HL-60 (cell line): ENCODE data around the gene AMMECR1.

ENCODE experiments used
- DNase-seq, 2 experiments: peaks; one replicate each; pipeline ENCODE4 v3.0.0-alpha.2; 2010 to 2020; ENCODE audit warnings: low read depth in 1 of 2, low spot score in 1 of 2
- H3K27ac ChIP-seq: fragments of 250-450 bp; sonication (Bioruptor Pico); replicated peaks from 2 replicates; pipeline ENCODE4 v1.5.1; 2020; ENCODE audit warnings: mild to moderate bottlenecking, moderate library complexity
- H3K27me3 ChIP-seq: fragments of 250-450 bp; sonication (Bioruptor Pico); 2 replicates; pipeline ENCODE4 v1.5.1; 2021; ENCODE audit warnings: mild to moderate bottlenecking, moderate library complexity; ENCODE audit not compliant: insufficient read depth, poor library complexity, severe bottlenecking
- H3K4me3 ChIP-seq: replicated peaks from 2 replicates; pipeline ENCODE4 v1.5.1; 2011; ENCODE audit warnings: mild to moderate bottlenecking, control low read depth, low read length; ENCODE audit not compliant: insufficient read depth
- GABPA ChIP-seq: IDR thresholded peaks from 2 replicates; pipeline ENCODE4 v1.6.1; 2012; ENCODE audit warnings: low read depth
- POLR2AphosphoS5 ChIP-seq: IDR thresholded peaks from 2 replicates; pipeline ENCODE4 v1.6.1; 2012; ENCODE audit warnings: low read depth
- SPI1 ChIP-seq: IDR thresholded peaks from 2 replicates; pipeline ENCODE4 v1.6.1; 2012; ENCODE audit warnings: low read depth, mild to moderate bottlenecking, borderline replicate concordance
- TF ChIP-seq, protein P1 (sequence below): IDR thresholded peaks from one replicate; pipeline ENCODE4 v1.5.1; 2011; ENCODE audit warnings: low read length, control low read depth, inconsistent platforms; ENCODE audit not compliant: insufficient read depth
- TF ChIP-seq, protein P2 (sequence below): IDR thresholded peaks from 2 replicates; pipeline ENCODE4 v1.6.1; 2012; ENCODE audit warnings: low read depth; ENCODE audit not compliant: insufficient replicate concordance

Gene AMMECR1

DNA sequence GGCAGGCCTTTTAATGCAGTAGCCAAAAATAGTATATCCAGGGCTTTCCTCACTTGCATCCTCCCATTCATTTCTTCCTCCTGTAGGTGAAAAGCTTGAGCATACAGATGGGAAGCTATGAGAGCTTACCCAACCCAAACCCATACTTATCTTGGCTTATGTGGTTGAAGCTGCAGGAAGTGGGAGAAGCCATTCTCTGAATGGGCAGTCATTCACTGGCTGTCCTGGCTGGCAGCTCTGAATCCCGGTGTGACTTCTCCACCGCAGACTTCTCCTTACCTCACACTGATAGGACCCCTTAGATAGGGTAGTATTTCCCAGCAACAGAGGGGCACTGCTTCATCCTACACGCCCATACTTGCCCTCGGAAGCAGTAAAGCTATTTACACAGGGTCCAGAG lies 125.4 kb downstream of the AMMECR1 start:
- H3K27ac ChIP-seq, result no peak overlapping the region
- H3K4me3 ChIP-seq, result no peak overlapping the region
- no peak for DNase-seq
- H3K27me3 ChIP-seq, result no peaks in the 10 kb centered on the region
- TF ChIP-seq POLR2AphosphoS5 (no peak), GABPA (no peak), SPI1 (no peak)
- TF ChIP-seq, protein P1, sequence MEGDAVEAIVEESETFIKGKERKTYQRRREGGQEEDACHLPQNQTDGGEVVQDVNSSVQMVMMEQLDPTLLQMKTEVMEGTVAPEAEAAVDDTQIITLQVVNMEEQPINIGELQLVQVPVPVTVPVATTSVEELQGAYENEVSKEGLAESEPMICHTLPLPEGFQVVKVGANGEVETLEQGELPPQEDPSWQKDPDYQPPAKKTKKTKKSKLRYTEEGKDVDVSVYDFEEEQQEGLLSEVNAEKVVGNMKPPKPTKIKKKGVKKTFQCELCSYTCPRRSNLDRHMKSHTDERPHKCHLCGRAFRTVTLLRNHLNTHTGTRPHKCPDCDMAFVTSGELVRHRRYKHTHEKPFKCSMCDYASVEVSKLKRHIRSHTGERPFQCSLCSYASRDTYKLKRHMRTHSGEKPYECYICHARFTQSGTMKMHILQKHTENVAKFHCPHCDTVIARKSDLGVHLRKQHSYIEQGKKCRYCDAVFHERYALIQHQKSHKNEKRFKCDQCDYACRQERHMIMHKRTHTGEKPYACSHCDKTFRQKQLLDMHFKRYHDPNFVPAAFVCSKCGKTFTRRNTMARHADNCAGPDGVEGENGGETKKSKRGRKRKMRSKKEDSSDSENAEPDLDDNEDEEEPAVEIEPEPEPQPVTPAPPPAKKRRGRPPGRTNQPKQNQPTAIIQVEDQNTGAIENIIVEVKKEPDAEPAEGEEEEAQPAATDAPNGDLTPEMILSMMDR, result no peak
- TF ChIP-seq, protein P2, sequence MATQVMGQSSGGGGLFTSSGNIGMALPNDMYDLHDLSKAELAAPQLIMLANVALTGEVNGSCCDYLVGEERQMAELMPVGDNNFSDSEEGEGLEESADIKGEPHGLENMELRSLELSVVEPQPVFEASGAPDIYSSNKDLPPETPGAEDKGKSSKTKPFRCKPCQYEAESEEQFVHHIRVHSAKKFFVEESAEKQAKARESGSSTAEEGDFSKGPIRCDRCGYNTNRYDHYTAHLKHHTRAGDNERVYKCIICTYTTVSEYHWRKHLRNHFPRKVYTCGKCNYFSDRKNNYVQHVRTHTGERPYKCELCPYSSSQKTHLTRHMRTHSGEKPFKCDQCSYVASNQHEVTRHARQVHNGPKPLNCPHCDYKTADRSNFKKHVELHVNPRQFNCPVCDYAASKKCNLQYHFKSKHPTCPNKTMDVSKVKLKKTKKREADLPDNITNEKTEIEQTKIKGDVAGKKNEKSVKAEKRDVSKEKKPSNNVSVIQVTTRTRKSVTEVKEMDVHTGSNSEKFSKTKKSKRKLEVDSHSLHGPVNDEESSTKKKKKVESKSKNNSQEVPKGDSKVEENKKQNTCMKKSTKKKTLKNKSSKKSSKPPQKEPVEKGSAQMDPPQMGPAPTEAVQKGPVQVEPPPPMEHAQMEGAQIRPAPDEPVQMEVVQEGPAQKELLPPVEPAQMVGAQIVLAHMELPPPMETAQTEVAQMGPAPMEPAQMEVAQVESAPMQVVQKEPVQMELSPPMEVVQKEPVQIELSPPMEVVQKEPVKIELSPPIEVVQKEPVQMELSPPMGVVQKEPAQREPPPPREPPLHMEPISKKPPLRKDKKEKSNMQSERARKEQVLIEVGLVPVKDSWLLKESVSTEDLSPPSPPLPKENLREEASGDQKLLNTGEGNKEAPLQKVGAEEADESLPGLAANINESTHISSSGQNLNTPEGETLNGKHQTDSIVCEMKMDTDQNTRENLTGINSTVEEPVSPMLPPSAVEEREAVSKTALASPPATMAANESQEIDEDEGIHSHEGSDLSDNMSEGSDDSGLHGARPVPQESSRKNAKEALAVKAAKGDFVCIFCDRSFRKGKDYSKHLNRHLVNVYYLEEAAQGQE, result no peak

DNA sequence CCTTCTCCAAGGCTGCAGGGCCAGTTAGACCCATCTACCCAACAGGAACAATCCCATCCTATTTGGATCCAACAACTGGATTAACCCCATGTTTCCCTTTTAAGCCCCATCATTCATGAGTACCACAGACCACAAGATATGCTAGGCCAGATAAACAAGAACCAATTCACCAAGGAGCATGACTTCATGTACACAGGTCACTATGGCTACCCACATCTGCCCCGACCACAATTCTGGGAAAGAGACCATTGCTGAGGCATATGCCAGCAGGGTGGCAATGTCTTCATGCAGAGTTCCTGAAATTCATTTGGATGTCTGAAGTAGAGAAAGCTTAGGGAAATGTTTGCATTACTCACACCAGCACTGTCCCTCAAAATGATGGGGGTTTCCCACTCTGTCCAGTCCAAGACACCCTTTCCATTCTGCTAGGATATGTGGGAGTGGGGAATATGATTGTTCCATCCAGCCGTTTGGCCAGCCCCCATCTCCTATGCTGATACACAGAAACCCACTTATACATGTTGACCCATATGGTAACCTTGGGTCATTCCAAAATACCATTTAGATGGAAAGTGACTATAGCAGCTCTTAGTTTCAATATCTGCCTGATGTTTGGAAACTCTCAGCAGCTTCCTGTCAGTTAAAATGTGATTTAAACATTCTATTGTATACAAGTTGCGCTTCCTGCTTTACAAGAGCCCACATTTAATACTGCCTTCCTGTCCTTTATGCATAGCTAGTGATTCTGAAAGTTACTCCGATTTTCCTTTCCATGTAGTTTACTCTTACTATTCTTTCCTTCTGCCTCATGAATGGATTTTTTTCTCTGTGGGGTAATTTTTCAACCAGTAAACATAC lies 129.0 kb downstream of the AMMECR1 start:
- TF ChIP-seq SPI1 (no peak), POLR2AphosphoS5 (no peak), GABPA (no peak)
- TF ChIP-seq, protein P1, result no peak
- TF ChIP-seq, protein P2, result no peak
- Histone ChIP-seq H3K27ac (no peak overlapping the region), H3K27me3 (no peaks in the 10 kb centered on the region), H3K4me3 (no peak overlapping the region)
- no peak for DNase-seq

- no peaks in the 10 kb centered on the region for H3K27me3 ChIP-seq
- no peak overlapping the region for H3K27ac ChIP-seq
- DNase-seq, result no peak
- TF ChIP-seq, protein P2, result no peak
- TF ChIP-seq SPI1 (no peak), POLR2AphosphoS5 (no peak), GABPA (no peak)
- TF ChIP-seq, protein P1, result no peak
- no peak overlapping the region for H3K4me3 ChIP-seq
Measured at GRCh38 chrX:110183314-110183713, 134.6 kb downstream of the AMMECR1 start.
